Adrenal gland (tissue), 5 donors: ENCODE measurements around the gene PRPF31.

Experiments
- CTCF ChIP-seq, 6 experiments: fragments of 450-650 bp in 4 of 6; fragments of 200-600 bp in 2 of 6; sonication (generic) in 1 of 6; IDR thresholded peaks; 1 replicate in 5 of 6; 2 replicates in 1 of 6; pipeline versions ENCODE4 v1.5.1 to v1.8.0; 2016 to 2021; ENCODE audit warnings: antibody characterized with exemption in 6 of 6, mild to moderate bottlenecking in 2 of 6, moderate library complexity in 1 of 6
- POLR2A ChIP-seq, 2 donors: fragments of 450-650 bp; IDR thresholded peaks; one replicate each; pipeline ENCODE4 v1.6.1; 2017; ENCODE audit warnings: antibody characterized with exemption in 2 of 2, mild to moderate bottlenecking in 2 of 2, moderate library complexity in 1 of 2
- donor health status: DM: no; HTN: no; CAD: no.

GRCh38 chr19:54155694-54156093 is 40.1 kb downstream of the PRPF31 start:
- TF ChIP-seq POLR2A (IDR thresholded peaks at IDR 0.05) (no peak), CTCF (IDR thresholded peaks at IDR 0.05) (no peak)
